GM21737 (cell line): ENCODE results near the gene FRRS1.
"Not testable (repeated sequence)": the region's sequence is repeated elsewhere in the genome, so short reads cannot be mapped to it uniquely, and the experiment has no call there.

ENCODE experiments used
- ATAC-seq: cut with Tn5 transposase; IDR thresholded peaks from one replicate; pipeline ENCODE4 v1.9.1; 2021; ENCODE audit warnings: mild to moderate bottlenecking, moderate library complexity; ENCODE audit not compliant: unreplicated experiment

Gene FRRS1

DNA sequence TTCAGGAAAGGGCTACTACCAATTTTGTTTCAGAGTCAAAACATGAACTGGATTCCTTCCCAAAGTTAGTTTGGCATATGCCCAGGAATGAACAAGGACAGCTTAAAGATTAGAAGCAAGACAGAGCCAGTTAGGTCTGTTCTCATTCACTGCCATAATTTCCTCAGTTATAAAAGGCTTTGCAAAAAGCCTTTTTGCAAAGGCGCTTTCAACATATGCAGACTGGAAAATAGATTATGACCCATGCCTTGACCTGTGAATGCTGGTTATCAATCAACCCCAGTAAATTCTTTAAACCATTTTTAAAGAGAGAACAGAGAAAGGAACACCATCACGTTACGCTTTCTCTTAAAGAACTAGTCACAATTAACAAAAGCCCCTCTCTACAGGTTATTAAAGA is 1.7 kb upstream of the FRRS1 start:
- no peak for ATAC-seq

DNA sequence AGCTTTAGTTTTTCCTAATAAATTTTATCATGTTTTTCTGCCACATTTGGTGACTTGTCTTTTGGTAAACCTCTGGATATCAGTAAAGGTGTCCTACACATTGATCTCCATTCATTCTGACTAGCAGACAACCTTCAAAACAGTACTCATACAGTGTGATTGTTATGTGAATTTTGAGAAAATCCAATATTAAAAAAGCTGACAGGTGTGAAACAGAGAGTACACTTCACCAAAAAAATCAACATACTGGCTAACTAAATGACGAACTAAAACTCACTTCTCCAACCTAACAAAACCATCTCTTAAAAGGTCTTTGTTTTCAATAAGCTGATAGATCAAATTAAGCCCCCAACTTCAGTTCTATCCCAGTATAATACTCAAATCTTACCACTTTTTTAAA is 1.5 kb downstream of the FRRS1 start:
- ATAC-seq, result no peak

DNA sequence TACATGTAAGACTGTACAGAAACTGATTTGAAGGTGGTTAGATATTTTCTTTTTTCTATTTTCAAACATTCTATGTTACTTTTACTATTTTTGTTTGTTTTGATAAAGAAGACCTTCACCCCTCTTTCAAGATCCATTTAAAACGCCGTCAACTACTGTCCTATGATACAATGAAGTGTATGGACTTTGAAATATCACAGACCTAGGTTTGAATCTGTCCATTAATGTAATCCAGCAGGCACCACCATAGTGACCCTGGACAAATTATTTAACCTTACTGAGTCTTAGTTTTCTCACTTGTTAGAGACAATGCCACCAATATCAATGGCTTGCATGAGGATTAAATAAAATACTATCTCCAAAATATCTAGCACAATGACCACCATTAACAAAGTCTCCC is 2.0 kb downstream of the FRRS1 start:
- ATAC-seq, result no peak

DNA sequence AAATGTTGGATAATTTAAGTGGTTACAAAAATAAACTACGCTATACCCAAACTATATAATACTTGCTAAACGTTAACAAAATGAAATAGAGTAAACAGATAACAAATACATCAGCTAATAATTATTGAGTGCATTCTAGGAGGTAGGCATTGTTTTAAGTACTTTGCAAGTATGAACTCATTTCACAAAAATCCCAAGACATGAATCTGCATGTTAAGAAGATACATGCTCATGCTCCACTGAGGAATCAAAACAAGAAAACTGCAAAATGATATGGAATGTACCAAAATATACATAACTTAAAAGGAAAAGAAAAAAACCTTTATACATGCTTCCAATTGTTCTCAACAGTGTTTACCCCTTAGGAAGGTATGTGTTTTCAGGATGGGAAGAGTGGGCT is 2.5 kb downstream of the FRRS1 start:
- ATAC-seq, result no peak

DNA sequence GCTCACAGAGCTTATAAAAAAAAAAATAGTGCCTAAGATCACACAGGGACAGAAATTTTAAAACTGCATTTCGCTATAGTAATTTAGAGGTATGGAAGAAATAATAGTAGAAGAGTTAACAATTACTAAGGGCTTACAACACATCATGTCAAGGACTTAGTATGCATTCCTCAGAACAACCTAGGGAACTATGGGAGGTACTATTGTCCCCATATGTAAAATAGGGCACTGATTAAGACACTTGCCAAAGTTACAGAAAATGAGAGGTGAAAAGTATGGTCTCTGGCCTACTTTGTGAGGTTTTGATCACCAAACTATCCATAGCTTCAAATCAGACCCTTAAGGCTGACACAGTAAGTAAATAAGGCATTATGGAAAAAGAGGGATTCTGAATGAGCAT is 4.7 kb downstream of the FRRS1 start:
- no peak for ATAC-seq

DNA sequence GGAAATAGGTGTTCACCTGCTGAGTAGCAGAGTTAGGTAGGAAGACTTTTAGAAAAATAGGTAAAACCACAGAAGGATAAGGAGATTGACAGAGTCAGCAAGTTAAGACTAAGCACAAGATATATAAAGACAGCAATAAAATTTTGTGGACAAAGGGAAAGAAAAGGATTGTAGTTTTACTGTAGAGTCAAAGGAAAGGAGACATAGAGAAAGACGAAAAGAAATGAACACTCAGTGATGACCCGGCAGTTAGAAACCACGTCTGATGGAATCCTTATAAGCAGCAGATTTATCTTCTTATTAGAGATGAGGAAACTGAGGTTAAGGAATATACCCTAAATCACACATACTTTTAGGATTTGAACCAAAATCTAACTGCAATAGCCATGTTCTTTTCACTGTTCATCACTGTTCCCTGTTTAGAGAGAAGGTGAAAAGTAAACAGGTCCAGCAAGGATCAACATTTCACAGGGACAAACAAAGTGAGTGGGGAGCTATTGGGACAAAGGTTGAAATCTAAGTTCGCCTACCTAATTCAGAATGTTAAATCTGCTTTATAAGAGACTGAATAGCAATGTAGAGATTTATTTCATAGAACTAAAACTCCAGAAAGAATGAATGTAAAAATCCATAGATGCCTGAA is 6.8 kb downstream of the FRRS1 start:
- no peak for ATAC-seq

DNA sequence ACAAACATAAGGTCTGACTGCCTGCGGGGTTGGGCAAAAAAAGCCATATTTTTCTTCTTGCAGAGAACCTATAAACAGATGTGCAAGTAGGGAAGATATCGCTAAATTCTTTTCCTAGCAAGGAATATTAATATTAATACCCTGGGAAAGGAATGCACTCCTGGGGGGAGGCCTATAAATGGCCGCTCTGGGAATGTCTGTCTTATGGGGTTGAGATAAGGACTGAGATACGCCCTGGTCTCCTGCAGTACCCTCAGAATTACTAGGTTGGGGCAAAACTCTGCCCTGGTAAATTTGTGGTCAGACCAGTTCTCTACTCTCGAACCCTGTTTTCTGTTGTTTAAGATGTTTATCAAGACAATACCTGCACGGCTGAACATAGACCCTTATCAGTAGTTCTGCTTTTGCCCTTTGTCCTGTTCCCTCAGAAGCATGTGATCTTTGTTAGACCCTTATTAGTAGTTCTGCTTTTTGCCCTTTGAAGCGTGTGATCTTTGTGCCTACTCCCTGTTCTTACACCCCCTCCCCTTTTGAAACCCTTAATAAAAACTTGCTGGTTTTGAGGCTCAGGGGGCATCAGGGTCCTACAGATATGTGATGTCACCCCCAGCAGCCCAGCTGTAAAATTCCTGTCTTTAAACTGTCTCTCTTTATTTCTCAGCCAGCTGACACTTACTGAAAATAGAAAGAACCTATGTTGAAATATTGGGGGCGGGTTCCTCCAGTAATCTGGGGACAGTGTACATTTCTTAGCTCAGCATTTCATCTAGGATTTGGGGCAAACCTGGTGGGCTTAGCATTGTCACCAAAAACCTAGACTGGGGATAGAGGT is 7.5 kb downstream of the FRRS1 start:
- ATAC-seq, result not testable (repeated sequence)

DNA sequence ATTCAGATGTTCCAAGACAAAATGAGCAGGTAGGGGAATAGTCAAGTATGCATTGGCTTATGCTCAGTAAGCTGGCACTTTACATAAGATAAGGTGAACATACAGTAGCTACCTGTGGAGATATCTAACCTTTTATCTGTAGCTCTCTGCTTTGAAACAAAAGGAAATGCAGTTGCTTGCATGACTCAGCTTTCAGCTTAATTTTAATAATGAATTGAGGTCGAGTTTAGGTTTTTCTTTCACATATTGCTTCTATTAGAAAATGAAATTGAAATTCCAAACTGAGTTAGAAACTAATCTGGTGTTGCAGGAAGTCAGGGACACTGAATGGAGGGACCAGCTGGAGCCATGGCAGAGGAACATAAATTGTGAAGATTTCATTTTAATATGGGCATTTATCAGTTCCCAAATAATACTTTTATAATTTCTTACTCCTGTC is 8.3 kb downstream of the FRRS1 start:
- ATAC-seq, result peak; percentile 70

DNA sequence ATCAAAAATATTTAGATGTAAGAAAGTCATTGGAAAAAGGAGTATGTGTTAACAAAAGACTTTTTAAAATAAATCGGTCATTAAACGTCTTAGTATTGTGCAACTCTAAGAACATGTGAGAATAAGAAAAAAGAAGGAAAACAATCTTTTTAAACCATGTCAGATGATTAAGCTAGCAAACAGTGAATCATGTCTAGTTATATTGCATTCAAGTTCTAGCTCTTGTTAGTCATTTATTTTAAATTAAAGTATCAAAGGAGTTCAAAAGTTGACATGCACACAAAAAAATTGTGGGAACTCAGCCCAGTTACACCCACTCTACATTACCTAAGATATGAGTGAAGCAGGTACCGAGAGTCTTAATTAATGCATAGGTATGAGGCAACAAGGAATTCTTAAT is 9.8 kb downstream of the FRRS1 start:
- ATAC-seq, result no peak

DNA sequence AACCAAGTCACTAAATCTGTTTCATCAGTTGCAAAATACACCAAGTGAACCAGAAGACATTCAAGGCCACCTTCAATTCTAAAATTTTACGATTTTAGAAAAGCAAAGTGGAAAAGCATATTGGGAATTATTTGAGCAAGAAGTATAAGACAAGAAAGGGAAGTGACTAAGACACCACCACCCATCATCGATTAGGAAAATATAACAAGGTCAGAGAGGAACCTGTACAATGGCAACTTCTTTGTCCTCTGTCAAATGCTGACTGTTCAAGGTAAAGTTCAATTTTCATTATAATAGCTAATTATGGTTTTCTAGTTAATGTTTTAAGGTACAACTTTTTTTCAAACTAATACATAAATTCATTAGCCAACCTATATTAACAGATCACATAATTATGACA is 10.8 kb downstream of the FRRS1 start:
- ATAC-seq, result no peak

DNA sequence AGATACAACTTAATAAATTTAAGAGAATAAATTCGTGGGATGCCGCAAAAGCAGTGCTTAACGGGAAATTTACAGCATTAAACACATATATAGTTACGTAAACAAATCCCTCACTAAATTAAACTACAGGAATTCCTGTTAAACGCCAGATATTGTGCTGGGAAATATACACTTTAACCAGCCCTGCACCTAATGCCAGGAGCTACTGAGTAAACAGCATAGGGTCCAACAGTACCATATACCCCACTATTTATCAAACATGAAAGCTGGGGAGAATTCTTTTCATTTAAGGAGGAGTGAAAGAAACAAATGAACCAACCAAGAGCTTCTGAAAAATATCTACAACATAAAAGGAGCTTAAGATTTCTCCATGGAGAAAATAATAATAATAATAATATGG is 11.7 kb downstream of the FRRS1 start:
- ATAC-seq, result no peak

DNA sequence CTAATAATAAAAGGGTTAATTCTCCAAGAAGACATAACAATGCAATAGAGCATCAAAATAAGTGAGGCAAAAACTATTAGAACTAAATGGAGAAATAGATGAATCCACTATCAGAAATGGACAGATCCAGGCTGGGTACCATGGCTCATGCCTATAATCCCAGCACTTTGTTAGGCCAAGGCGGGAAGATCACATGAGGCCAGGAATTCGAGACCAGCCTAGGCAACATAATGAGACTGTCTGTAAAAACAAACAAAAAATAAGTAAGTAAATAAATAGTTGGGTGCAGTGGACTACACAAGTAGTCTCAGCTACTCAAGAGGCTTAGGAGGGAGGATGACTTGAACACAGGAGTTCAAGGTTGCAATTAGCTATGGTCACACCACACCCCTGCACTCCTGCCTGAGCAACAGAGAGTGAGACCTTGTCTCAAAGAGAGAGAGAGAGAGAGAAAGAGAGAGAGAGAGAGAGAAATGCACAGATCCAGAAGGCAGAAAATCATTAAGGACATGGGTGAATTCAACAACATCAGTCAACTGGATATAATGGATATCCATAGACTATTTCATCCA is 12.3 kb downstream of the FRRS1 start:
- no peak for ATAC-seq

DNA sequence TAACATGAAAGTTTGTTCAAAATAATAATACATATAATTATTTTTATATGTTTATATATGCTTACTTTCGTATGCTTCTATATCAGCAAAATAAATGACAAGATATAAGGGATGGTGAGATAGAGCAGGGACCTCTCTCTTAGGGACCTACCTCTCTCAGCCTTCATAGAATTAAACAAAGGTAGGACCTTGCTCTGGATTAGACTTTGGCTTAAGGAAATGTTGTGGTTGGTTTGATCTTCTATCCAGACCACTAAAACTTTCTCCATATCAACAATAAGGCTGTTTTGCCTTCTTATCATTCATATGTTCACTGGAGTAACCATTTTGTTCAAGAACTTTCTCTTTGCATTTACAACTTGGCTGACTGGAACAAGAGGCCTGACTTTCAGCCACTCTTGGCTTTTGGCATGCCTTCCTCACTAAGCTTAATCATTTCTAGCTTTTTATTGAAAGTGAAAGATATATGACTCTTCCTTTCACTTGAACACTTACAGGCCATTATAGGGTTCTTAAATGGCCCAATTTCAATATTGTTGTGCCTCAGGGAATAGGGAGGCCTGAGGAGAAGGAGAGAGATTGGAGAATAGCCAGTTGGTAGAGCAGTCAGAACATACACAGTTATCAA is 14.4 kb downstream of the FRRS1 start:
- ATAC-seq, result peak; percentile 60

DNA sequence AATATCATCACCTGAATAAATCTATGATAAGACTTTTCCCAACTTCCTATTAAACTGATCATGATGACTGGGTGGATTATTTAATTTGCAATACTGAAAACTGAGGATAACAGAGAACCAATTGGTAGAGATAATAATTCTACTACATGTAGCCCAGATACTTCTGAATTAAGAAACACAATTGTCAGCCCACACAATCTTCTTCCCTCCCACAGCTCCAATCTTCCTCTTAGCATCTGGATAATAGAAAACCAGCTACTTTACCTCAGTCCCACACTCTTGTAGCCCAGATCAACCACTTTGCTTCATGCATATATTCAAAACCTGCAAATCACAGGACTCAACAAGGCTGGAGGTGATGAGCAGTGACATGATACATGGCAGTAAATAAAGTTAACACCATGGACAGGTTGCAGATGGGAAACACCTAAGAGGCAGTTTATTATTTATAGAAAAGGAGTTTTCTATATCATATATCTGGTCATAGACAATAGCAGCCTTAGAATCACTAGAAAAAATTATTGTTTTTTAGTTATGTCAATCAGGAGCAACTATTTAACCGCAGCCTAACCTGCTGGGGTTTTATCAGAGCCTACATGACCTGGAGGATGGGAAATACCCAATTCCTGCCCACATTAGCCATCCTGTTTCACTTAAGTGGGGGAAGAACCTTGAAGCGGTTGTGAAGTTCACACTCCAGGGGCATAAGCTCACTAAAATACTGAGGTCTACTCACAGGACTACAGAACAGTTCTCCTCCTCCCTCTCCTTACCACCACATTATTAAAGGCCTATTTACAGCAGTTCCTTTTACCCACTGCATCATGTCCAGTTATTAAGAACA is 16.7 kb downstream of the FRRS1 start:
- ATAC-seq, result peak; percentile 88

DNA sequence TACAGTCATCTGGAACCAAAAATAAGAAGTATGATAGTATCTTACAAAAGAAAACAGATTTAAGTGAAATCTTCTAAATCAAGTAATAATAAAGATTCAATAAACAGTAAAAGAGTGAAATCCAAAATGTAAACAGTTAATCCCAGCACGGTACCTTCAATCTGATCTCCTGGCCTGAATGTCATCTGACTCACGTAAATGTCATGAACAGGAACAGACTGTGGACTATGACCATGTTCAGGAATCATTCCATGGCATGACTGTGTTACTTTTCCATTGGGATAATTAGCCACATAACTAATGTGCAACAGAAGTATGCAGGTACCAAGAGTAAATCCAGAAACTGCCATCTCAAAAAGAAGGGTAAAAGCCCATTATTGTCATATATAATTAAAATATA is 18.0 kb downstream of the FRRS1 start:
- no peak for ATAC-seq

DNA sequence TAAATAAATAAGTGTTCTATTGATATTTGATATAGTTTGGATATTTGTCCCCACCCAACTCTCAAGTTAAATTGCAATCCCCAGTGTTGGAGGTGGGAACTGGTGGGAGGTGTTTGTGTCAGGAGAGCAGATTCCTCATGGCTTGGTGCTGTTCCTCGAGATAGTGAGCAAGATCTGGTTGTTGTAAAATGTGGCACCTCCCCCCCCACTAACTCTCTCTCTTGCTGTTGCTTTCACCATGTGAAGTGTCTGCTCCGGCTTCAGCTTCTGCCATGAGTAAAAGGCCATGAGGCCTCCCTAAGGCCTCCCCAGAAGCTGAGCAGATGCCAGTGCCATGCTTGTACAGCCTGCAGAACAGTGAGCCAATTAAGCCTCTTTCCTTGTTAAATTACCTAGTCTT is 20.8 kb downstream of the FRRS1 start:
- ATAC-seq, result no peak

DNA sequence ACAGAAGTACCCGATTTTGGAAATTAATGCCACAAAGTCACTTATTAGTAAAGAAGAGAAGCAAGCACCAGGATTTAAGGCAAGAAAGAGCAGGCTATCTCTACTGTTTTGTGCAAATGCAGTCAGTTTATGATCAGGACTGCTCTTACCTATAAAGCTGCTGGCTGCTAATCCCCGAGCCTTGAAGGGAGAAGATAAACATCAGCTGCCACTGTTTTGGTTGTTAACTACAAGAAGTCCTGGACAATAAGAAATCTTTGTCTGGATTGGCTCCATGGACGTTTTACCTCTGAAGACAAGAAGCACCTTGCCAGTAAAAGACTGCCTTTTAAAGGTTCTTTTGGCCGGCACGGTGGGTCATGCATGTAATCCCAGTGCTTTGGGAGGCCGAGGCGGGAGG is 21.4 kb downstream of the FRRS1 start:
- no peak for ATAC-seq

DNA sequence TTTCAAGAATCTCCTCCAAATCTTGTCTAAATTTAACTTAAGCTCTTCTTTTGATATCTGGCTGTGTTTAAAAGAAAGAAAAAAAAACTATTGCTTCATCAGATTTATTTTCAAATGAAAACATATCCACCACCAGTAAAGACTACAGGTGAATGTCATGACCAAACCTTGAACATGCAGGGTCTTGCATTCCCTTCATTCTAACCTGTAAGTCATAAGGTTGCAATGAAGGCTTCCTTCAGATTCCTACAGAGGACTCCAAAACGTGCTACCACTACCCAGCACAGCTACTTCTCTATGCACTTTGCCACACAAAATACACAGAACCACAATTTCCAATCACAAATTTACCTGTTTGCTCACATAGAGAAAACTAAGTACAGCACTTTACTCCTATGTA is 26.3 kb downstream of the FRRS1 start:
- ATAC-seq, result no peak

DNA sequence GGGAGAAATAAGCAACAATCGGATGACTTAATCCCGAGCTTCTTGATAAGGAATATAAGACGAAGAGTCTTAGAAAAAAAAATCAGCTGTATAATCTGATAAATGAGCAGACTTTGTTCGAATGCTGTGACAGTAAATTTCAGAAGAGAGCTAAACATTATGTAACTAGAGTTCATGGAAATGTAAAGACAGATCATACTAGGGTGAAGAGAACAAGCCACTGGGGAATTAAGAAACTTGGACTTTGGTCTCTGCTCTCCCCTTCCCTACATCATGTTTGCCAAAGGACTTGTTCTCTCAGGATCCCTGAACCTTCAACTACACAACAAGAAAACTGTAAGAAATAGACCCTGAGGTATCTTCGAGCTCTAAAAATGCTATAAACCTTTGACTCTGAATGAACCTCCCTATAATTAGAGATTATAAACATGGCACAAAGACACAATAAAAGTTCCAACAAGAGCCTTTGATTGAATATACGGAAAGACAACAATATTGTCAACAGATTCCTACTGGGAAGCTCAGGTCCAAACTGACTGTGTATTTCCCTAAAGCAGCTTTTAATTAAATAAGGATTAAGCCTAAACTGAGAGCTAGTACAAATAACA is 27.5 kb downstream of the FRRS1 start:
- no peak for ATAC-seq

DNA sequence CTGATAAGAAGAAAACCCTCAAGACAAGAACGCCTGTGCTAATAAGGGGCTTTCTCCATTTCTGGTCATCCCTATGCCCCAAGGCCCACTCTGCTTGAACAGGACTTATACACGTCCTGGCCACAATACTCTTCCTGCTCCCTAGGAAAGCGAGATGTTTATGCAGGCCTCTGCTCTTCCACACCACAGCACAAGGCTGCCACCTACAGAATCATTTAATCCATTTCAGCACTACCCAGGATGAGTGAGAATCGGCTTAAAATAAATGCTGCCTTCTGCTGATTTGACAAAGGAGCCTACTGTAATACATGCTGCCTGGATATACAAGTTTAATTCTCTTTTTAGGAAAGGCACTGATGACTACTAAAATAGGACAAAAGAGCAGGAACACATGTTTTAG is 29.4 kb downstream of the FRRS1 start:
- no peak for ATAC-seq
